GM23248 (cell line): ENCODE results near the gene PGA5. TPM values are rescaled to one million over a fixed set of nuclear protein-coding genes. Genes with fewer than 3 reads are reported as not detected.
"Not testable (repeated sequence)": the region's sequence is repeated elsewhere in the genome, so short reads cannot be mapped to it uniquely, and the experiment has no call there.

Experiments
- DNase-seq: peaks from one replicate; pipeline ENCODE4 v3.0.0-alpha.2; 2015
- H2AFZ ChIP-seq: fragments of 200-600 bp; sonication (generic); 2 replicates; pipeline ENCODE4 v1.6.1; 2016; ENCODE audit warnings: antibody characterized with exemption
- H3F3A ChIP-seq: fragments of 200-600 bp; sonication (generic); 2 replicates; pipeline ENCODE4 v1.6.1; 2016; ENCODE audit warnings: mild to moderate bottlenecking, antibody characterized with exemption, mixed run types; ENCODE audit not compliant: insufficient read depth
- H3K27ac ChIP-seq: fragments of 200-600 bp; sonication (generic); 2 replicates; pipeline ENCODE4 v1.5.1; 2016; ENCODE audit warnings: mild to moderate bottlenecking
- H3K27me3 ChIP-seq: fragments of 200-600 bp; sonication (generic); replicated peaks from 2 replicates; pipeline ENCODE4 v1.6.1; 2016; ENCODE audit warnings: mild to moderate bottlenecking; ENCODE audit not compliant: insufficient read depth
- H3K36me3 ChIP-seq: fragments of 200-600 bp; sonication (generic); 2 replicates; pipeline ENCODE4 v1.6.1; 2016; ENCODE audit warnings: low read depth, mild to moderate bottlenecking
- H3K4me1 ChIP-seq: fragments of 200-600 bp; sonication (generic); 2 replicates; pipeline ENCODE4 v1.6.1; 2016; ENCODE audit warnings: mild to moderate bottlenecking; ENCODE audit not compliant: insufficient read depth
- H3K4me2 ChIP-seq: fragments of 200-600 bp; sonication (generic); one replicate; pipeline ENCODE4 v1.6.1; 2016; ENCODE audit warnings: mild to moderate bottlenecking; ENCODE audit not compliant: unreplicated experiment
- H3K4me3 ChIP-seq: fragments of 200-600 bp; sonication (generic); 2 replicates; pipeline ENCODE4 v1.5.1; 2016; ENCODE audit warnings: mild to moderate bottlenecking
- H3K79me2 ChIP-seq: fragments of 200-600 bp; sonication (generic); 2 replicates; pipeline ENCODE4 v1.6.1; 2016; ENCODE audit warnings: mild to moderate bottlenecking; ENCODE audit not compliant: insufficient read depth
- H3K9ac ChIP-seq: fragments of 200-600 bp; sonication (generic); 2 replicates; pipeline ENCODE4 v1.6.1; 2016; ENCODE audit warnings: mild to moderate bottlenecking
- H3K9me2 ChIP-seq: fragments of 200-600 bp; sonication (generic); 2 replicates; pipeline ENCODE4 v1.6.1; 2016; ENCODE audit warnings: mixed run types, mild to moderate bottlenecking, moderate library complexity; ENCODE audit not compliant: insufficient read depth
- H3K9me3 ChIP-seq: fragments of 200-600 bp; sonication (generic); one replicate; pipeline ENCODE4 v1.6.1; 2017; ENCODE audit warnings: low read depth
- H4K20me1 ChIP-seq: fragments of 200-600 bp; sonication (generic); 2 replicates; pipeline ENCODE4 v1.6.0; 2016; ENCODE audit not compliant: insufficient read depth
- EZH2 ChIP-seq: fragments of 200-600 bp; sonication (generic); IDR thresholded peaks from 2 replicates; pipeline ENCODE4 v1.6.1; 2018; ENCODE audit warnings: antibody characterized with exemption, mild to moderate bottlenecking; ENCODE audit not compliant: insufficient read depth, poor library complexity, severe bottlenecking
- EZH2phosphoT487 ChIP-seq: fragments of 200-600 bp; sonication (generic); IDR thresholded peaks from 2 replicates; pipeline ENCODE4 v1.6.1; 2018; ENCODE audit warnings: antibody characterized with exemption, moderate library complexity, mild to moderate bottlenecking, low read depth; ENCODE audit not compliant: insufficient read depth
- WGBS, 2 experiments: methylation state at CpG; one replicate each; pipeline ENCODE4 v1.1.6; 2015 to 2017; ENCODE audit warnings: low lambda C conversion rate in 2 of 2, low coverage in 1 of 2; ENCODE audit errors: missing lambda C conversion rate in 2 of 2; 5-methylcytosine and 5-hydroxymethylcytosine counted together
- in situ Hi-C: fragments of 300-500 bp; cut with MboI; formaldehyde crosslinking; loops from 2 replicates; pipeline ENCODE4 v1.15.0; 2020
- polyA plus RNA-seq: library from polyadenylated mRNA; unstranded; fragments of >200 nt; fragmentation: Nextera tagmentation; extraction: Ambion mirVana; gene quantifications from 2 replicates; pipeline ENCODE4 v1.2.1, GENCODE V29; 2016
- total RNA-seq: library from RNA; depleted of rRNA; stranded (reverse); fragments of >200 nt; shearing (Covaris generic); gene quantifications from 2 replicates; pipeline ENCODE4 v1.2.3, GENCODE V29; 2014; rRNA removed

PGA5 gene
- total RNA-seq (not detected in 2 replicates), polyA plus RNA-seq (not detected in 2 replicates)

- H3K4me1 ChIP-seq, H3K27ac ChIP-seq, H4K20me1 ChIP-seq, in situ Hi-C loops, H3K9me2 ChIP-seq, H3F3A ChIP-seq, H2AFZ ChIP-seq, H3K27me3 ChIP-seq, DNase-seq, H3K36me3 ChIP-seq, H3K4me3 ChIP-seq, H3K4me2 ChIP-seq, H3K9ac ChIP-seq, H3K79me2 ChIP-seq, H3K9me3 ChIP-seq: not testable (repeated sequence)
- no CpG with 5 or more reads among the region's 8 CpGs for WGBS, 2 experiments
These were observed at the start of gene PGA5 for GRCh38 chr11:61240875-61241274. TSS of gene PGA5 (plus strand) at chr11:61241175. CDS start at chr11:61241227, 52 bp downstream.

- TF ChIP-seq EZH2phosphoT487 = no peak
- TF ChIP-seq EZH2 = no peak
- in situ Hi-C loops = no loop called here
These were observed 47.4 kb upstream of the PGA5 start for GRCh38 chr11:61193596-61193995.

GRCh38 chr11:61194169-61194671, 46.8 kb upstream of the PGA5 start:
- no peak for DNase-seq
- H3K36me3 ChIP-seq = no peaks in the 10 kb centered on the region
- H3K9me3 ChIP-seq = no peaks in the 10 kb centered on the region
- H3K9me2 ChIP-seq = no peaks in the 10 kb centered on the region
- in situ Hi-C loops = no loop called here
- H3K4me2 ChIP-seq = no peak overlapping the region
- no peak overlapping the region for H2AFZ ChIP-seq
- no peaks in the 10 kb centered on the region for H3F3A ChIP-seq
- 69 to 73% methylated on average over 11 to 12 of the region's 12 CpGs for WGBS, 2 experiments
- H3K4me1 ChIP-seq = no peaks in the 10 kb centered on the region
- H3K27me3 ChIP-seq = peaks cover 9% of the 10 kb centered on the region
- no peak overlapping the region for H3K27ac ChIP-seq
- no peaks in the 10 kb centered on the region for H3K79me2 ChIP-seq
- no peak overlapping the region for H3K4me3 ChIP-seq
- TF ChIP-seq EZH2phosphoT487 (no peak), EZH2 (no peak)
- H3K9ac ChIP-seq = no peak overlapping the region
- H4K20me1 ChIP-seq = no peaks in the 10 kb centered on the region

More at GRCh38 chr11:61193596-61193995, 47.4 kb upstream of the PGA5 start:
- no peaks in the 10 kb centered on the region for H3K79me2 ChIP-seq
- no peak for DNase-seq
- H3K27me3 ChIP-seq = peaks cover 9% of the 10 kb centered on the region
- no peaks in the 10 kb centered on the region for H3K36me3 ChIP-seq
- H3K9me2 ChIP-seq = no peaks in the 10 kb centered on the region
- no peaks in the 10 kb centered on the region for H3K9me3 ChIP-seq
- H3K9ac ChIP-seq = no peak overlapping the region
- H4K20me1 ChIP-seq = no peaks in the 10 kb centered on the region
- no peak overlapping the region for H3K4me2 ChIP-seq
- H3F3A ChIP-seq = no peaks in the 10 kb centered on the region
- H3K4me3 ChIP-seq = no peak overlapping the region
- no peak overlapping the region for H3K27ac ChIP-seq
- 28 to 34% methylated on average over 12 of the region's 12 CpGs for WGBS, 2 experiments
- no peaks in the 10 kb centered on the region for H3K4me1 ChIP-seq
- H2AFZ ChIP-seq = no peak overlapping the region

GRCh38 chr11:61194981-61195695, 45.8 kb upstream of the PGA5 start:
- Histone ChIP-seq H3K4me3 (no peak overlapping the region), H3K9ac (no peak overlapping the region), H3K4me1 (no peaks in the 10 kb centered on the region), H3K27ac (no peak overlapping the region), H3K79me2 (no peaks in the 10 kb centered on the region), H3F3A (no peaks in the 10 kb centered on the region), H3K9me2 (no peaks in the 10 kb centered on the region), H3K36me3 (no peaks in the 10 kb centered on the region), H3K4me2 (no peak overlapping the region), H2AFZ (no peak overlapping the region), H3K9me3 (no peaks in the 10 kb centered on the region), H3K27me3 (peaks cover 9% of the 10 kb centered on the region), H4K20me1 (no peaks in the 10 kb centered on the region)
- in situ Hi-C loops = no loop called here
- TF ChIP-seq EZH2 (no peak), EZH2phosphoT487 (no peak)
- no peak for DNase-seq
- 32 to 36% methylated on average over 7 of the region's 7 CpGs for WGBS, 2 experiments
